Mesodermal cell (in vitro differentiated cells): ENCODE measurements around the gene HECTD4.
"Not testable (repeated sequence)": the region's sequence is repeated elsewhere in the genome, so short reads cannot be mapped to it uniquely, and the experiment has no call there.

Experiments
- H3K27ac ChIP-seq: 2 replicates; pipeline ENCODE4 v1.7.0; 2013; ENCODE audit warnings: mild to moderate bottlenecking, low read depth, low read length, moderate library complexity; ENCODE audit not compliant: severe bottlenecking
- H3K36me3 ChIP-seq: 2 replicates; pipeline ENCODE4 v1.7.1; 2013; ENCODE audit warnings: mild to moderate bottlenecking, low read length, moderate library complexity; ENCODE audit not compliant: control insufficient read depth, insufficient read depth
- H3K4me1 ChIP-seq: one replicate; pipeline ENCODE4 v1.7.1; 2013; ENCODE audit warnings: mild to moderate bottlenecking, low read length; ENCODE audit not compliant: insufficient read depth, control insufficient read depth, poor library complexity, severe bottlenecking
- H3K4me3 ChIP-seq: 2 replicates; pipeline ENCODE4 v1.7.0; 2013; ENCODE audit warnings: low read length, control low read depth, mild to moderate bottlenecking; ENCODE audit not compliant: insufficient read depth, poor library complexity, severe bottlenecking; ENCODE audit errors: extremely low read depth
- H3K9me3 ChIP-seq: 2 replicates; pipeline ENCODE4 v1.7.1; 2013; ENCODE audit warnings: mild to moderate bottlenecking, low read length, moderate library complexity; ENCODE audit not compliant: control insufficient read depth
- WGBS, 2 experiments: methylation state at CpG; one replicate each; pipeline ENCODE4 v1.1.5; 2013; ENCODE audit warnings: missing lambda C conversion rate in 2 of 2; ENCODE audit not compliant: insufficient coverage in 2 of 2; 5-methylcytosine and 5-hydroxymethylcytosine counted together

The HECTD4 gene

GRCh38 chr12:112160611-112161010, 221.6 kb downstream of the HECTD4 start:
- Histone ChIP-seq H3K9me3 (peaks cover 8% of the 10 kb centered on the region), H3K36me3 (peaks cover 47% of the 10 kb centered on the region), H3K4me1 (no peaks in the 10 kb centered on the region), H3K27ac (no peak overlapping the region), H3K4me3 (no peak overlapping the region)
- 96% methylated on average over 3 to 6 of the region's 6 CpGs for WGBS, 2 experiments

GRCh38 chr12:112159146-112159541, 223.1 kb downstream of the HECTD4 start:
- Histone ChIP-seq H3K27ac (no peak overlapping the region), H3K4me1 (no peaks in the 10 kb centered on the region), H3K4me3 (no peak overlapping the region), H3K36me3 (peaks cover 51% of the 10 kb centered on the region), H3K9me3 (peaks cover 8% of the 10 kb centered on the region)
- 100% methylated on average over 3 to 6 of the region's 6 CpGs for WGBS, 2 experiments

GRCh38 chr12:112158461-112159145, 223.6 kb downstream of the HECTD4 start:
- H3K4me1 ChIP-seq, result not testable (repeated sequence)
- H3K36me3 ChIP-seq, result peaks cover 56% of the 10 kb centered on the region
- 97 to 98% methylated on average over 8 to 11 of the region's 11 CpGs for whole genome bisulfite sequencing, 2 experiments

GRCh38 chr12:112153893-112154219, 228.4 kb downstream of the HECTD4 start:
- WGBS, 2 experiments, result 100% methylated on average over 2 to 3 of the region's 8 CpGs
- Histone ChIP-seq H3K4me3 (no peak overlapping the region), H3K27ac (no peak overlapping the region), H3K4me1 (no peaks in the 10 kb centered on the region), H3K36me3 (peaks cover 62% of the 10 kb centered on the region), H3K9me3 (no peaks in the 10 kb centered on the region)

More at GRCh38 chr12:112158461-112159145, 223.6 kb downstream of the HECTD4 start:
- not testable (repeated sequence) for H3K27ac ChIP-seq, H3K4me3 ChIP-seq, H3K9me3 ChIP-seq

- H3K4me3 ChIP-seq, result no peak overlapping the region
- H3K9me3 ChIP-seq, result no peaks in the 10 kb centered on the region
- WGBS, 2 experiments, result 94 to 96% methylated on average over 11 of the region's 11 CpGs
- peaks cover 63% of the 10 kb centered on the region for H3K36me3 ChIP-seq
- no peaks in the 10 kb centered on the region for H3K4me1 ChIP-seq
- H3K27ac ChIP-seq, result no peak overlapping the region
Observed at GRCh38 chr12:112153181-112153892, 228.9 kb downstream of the HECTD4 start.

- WGBS, 2 experiments, result 98% methylated on average over 9 of the region's 11 CpGs
- H3K4me3 ChIP-seq, result no peak overlapping the region
- H3K4me1 ChIP-seq, result no peaks in the 10 kb centered on the region
- peaks cover 70% of the 10 kb centered on the region for H3K36me3 ChIP-seq
- no peak overlapping the region for H3K27ac ChIP-seq
- H3K9me3 ChIP-seq, result no peaks in the 10 kb centered on the region
Observed at GRCh38 chr12:112151766-112152541, 230.3 kb downstream of the HECTD4 start.

GRCh38 chr12:112149596-112149995, 232.6 kb downstream of the HECTD4 start:
- peaks cover 92% of the 10 kb centered on the region for H3K36me3 ChIP-seq
- H3K4me1 ChIP-seq, result no peaks in the 10 kb centered on the region
- WGBS, 2 experiments, result 94 to 97% methylated on average over 3 to 5 of the region's 5 CpGs
- no peaks in the 10 kb centered on the region for H3K9me3 ChIP-seq
- no peak overlapping the region for H3K27ac ChIP-seq
- no peak overlapping the region for H3K4me3 ChIP-seq

- H3K27ac ChIP-seq, result no peak overlapping the region
- H3K9me3 ChIP-seq, result no peaks in the 10 kb centered on the region
- H3K4me3 ChIP-seq, result no peak overlapping the region
- H3K36me3 ChIP-seq, result peaks cover 91% of the 10 kb centered on the region
- 94 to 95% methylated on average over 3 of the region's 3 CpGs for WGBS, 2 experiments
- H3K4me1 ChIP-seq, result no peaks in the 10 kb centered on the region
Observed at GRCh38 chr12:112148031-112148513, 234.2 kb downstream of the HECTD4 start.

GRCh38 chr12:112146123-112146522, 236.1 kb downstream of the HECTD4 start:
- Histone ChIP-seq H3K4me3 (no peak overlapping the region), H3K9me3 (no peaks in the 10 kb centered on the region), H3K36me3 (peaks cover 89% of the 10 kb centered on the region), H3K27ac (no peak overlapping the region), H3K4me1 (no peaks in the 10 kb centered on the region)
- 80% methylated on average over 1 of the region's 1 CpG; no CpG with 5 or more reads in 1 of the 2 experiments for WGBS, 2 experiments

- Histone ChIP-seq H3K9me3 (no peaks in the 10 kb centered on the region), H3K27ac (no peak overlapping the region), H3K4me1 (no peaks in the 10 kb centered on the region), H3K4me3 (no peak overlapping the region), H3K36me3 (peaks cover 91% of the 10 kb centered on the region)
- WGBS, 2 experiments, result 93 to 100% methylated on average over 4 to 5 of the region's 5 CpGs
Observed at GRCh38 chr12:112140728-112141127, 241.5 kb downstream of the HECTD4 start.
